Keratinocyte (primary cell): ENCODE data around the gene PRR3. TPM values are rescaled to one million over a fixed set of nuclear protein-coding genes. Genes with fewer than 3 reads are reported as not detected.

Experiments used
- DNase-seq: peaks from one replicate; pipeline ENCODE4 v3.0.0-alpha.2; 2011; ENCODE audit warnings: low read depth, missing footprints, low spot score
- FAIRE-seq: peaks from 2 replicates; lab custom pipeline; 2011; peaks lifted over from hg19 to GRCh38; lab: Jason Lieb, UNC
- H2AFZ ChIP-seq: 2 replicates; pipeline ENCODE4 v1.6.0; 2012; ENCODE audit warnings: low read length, control low read depth, inconsistent platforms; ENCODE audit not compliant: control insufficient read depth
- H3K27ac ChIP-seq: 2 replicates; pipeline ENCODE4 v1.5.1; 2011; ENCODE audit warnings: low read length; ENCODE audit not compliant: control insufficient read depth, insufficient read depth
- H3K27me3 ChIP-seq: 3 replicates; pipeline ENCODE4 v1.6.0; 2011; ENCODE audit warnings: low read length; ENCODE audit not compliant: control insufficient read depth, insufficient read depth; ENCODE audit errors: extremely low read depth
- H3K36me3 ChIP-seq, 2 experiments: 2 replicates in 1 of 2; 3 replicates in 1 of 2; pipeline ENCODE4 v1.5.1; 2011; ENCODE audit warnings: low read length in 2 of 2, mild to moderate bottlenecking in 1 of 2; ENCODE audit not compliant: control insufficient read depth in 2 of 2, insufficient read depth in 2 of 2; ENCODE audit errors: extremely low read depth in 1 of 2
- H3K4me1 ChIP-seq: 3 replicates; pipeline ENCODE4 v1.5.1; 2011; ENCODE audit warnings: low read length; ENCODE audit not compliant: control insufficient read depth, insufficient read depth; ENCODE audit errors: extremely low read depth
- H3K4me2 ChIP-seq: 3 replicates; pipeline ENCODE4 v1.6.0; 2011; ENCODE audit warnings: low read depth, low read length; ENCODE audit not compliant: control insufficient read depth, insufficient read depth; ENCODE audit errors: extremely low read depth
- H3K4me3 ChIP-seq, 3 experiments: fragments of 200-600 bp in 1 of 3; sonication (generic) in 1 of 3; 2 replicates in 2 of 3; 3 replicates in 1 of 3; pipeline ENCODE4 v1.5.1; 2011 to 2016; ENCODE audit warnings: low read length in 3 of 3, mild to moderate bottlenecking in 3 of 3, control low read depth in 2 of 3, inconsistent platforms in 1 of 3, low read depth in 1 of 3, mixed read lengths in 1 of 3, mixed run types in 1 of 3, moderate library complexity in 1 of 3; ENCODE audit not compliant: control insufficient read depth in 2 of 3, insufficient read depth in 2 of 3; ENCODE audit errors: extremely low read depth in 1 of 3
- H3K79me2 ChIP-seq: 2 replicates; pipeline ENCODE4 v1.6.0; 2012; ENCODE audit warnings: low read length; ENCODE audit not compliant: control insufficient read depth, insufficient read depth
- H3K9ac ChIP-seq: 3 replicates; pipeline ENCODE4 v1.6.0; 2011; ENCODE audit warnings: low read length; ENCODE audit not compliant: control insufficient read depth, insufficient read depth; ENCODE audit errors: extremely low read depth
- H3K9me1 ChIP-seq: 3 replicates; pipeline ENCODE4 v1.6.0; 2011; ENCODE audit warnings: low read length; ENCODE audit not compliant: control insufficient read depth, insufficient read depth; ENCODE audit errors: extremely low read depth
- H3K9me3 ChIP-seq: 2 replicates; pipeline ENCODE4 v1.5.1; 2012; ENCODE audit warnings: low read depth, low read length; ENCODE audit not compliant: control insufficient read depth
- H4K20me1 ChIP-seq: 3 replicates; pipeline ENCODE4 v1.6.0; 2011; ENCODE audit warnings: low read length; ENCODE audit not compliant: control insufficient read depth, insufficient read depth; ENCODE audit errors: extremely low read depth
- EZH2 ChIP-seq: IDR thresholded peaks from one replicate; pipeline ENCODE4 v1.6.1; 2012; ENCODE audit warnings: inconsistent platforms, mild to moderate bottlenecking, low read length, moderate library complexity
- dilution Hi-C: fragments of 300-500 bp; cut with MboI; formaldehyde crosslinking; loops from one replicate; pipeline ENCODE4 v1.7.0; 2020; ENCODE audit warnings: low sequenced_read_pairs; ENCODE audit not compliant: extremely low pct_ligation_motif_present
- polyA plus RNA-seq, 5 experiments: library from polyadenylated mRNA; depleted of rRNA in 3 of 5; stranded (reverse) in 3 of 5; stranded (forward) in 1 of 5; unstranded in 1 of 5; fragments of >200 nt; gene quantifications; 1 replicate in 1 of 5; 2 replicates in 3 of 5; 3 replicates in 1 of 5; pipeline versions ENCODE4 v1.2.1 to v1.2.3, GENCODE V29; 2011 to 2012; ENCODE audit warnings: missing spikeins in 2 of 5, low read depth in 1 of 5, low replicate concordance in 1 of 5
- TF ChIP-seq, protein P1 (sequence below), 3 experiments: IDR thresholded peaks in 1 of 3; conservative IDR thresholded peaks in 1 of 3; optimal IDR thresholded peaks in 1 of 3; 2 replicates in 2 of 3; 3 replicates in 1 of 3; pipeline versions ENCODE3 to v1.5.1; 2011; ENCODE audit warnings: low read length in 3 of 3, mild to moderate bottlenecking in 3 of 3, moderate library complexity in 2 of 3, control low read depth in 1 of 3, inconsistent platforms in 1 of 3; ENCODE audit not compliant: insufficient read depth in 2 of 3; ENCODE audit errors: extremely low read depth in 1 of 3

The PRR3 gene
- polyA plus RNA-seq, 1 donor (not counting 4 experiments of a cell fraction or from before 2014, with no cell fraction given), result 6.1 TPM

DNA sequence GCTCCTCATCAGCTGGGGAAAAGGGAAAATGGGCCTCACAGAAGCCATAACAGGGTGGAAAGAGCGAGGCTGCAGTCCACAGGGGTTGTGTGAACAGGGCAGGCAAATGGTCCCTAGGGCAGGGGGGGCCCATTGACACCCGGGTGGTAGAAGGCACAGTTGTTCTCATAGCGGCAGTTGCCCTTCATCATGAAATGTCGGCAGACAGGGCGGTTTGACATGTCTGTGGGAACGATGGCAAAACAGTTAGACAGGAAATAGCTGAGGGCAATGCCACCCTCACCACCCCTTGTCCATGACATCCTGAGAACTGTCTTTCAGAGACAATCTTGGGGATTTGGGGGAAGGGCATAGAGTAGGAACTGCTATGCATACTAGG is 44.3 kb downstream of the PRR3 start:
- H3K9me3 ChIP-seq, result no peaks in the 10 kb centered on the region
- TF ChIP-seq, protein P1, sequence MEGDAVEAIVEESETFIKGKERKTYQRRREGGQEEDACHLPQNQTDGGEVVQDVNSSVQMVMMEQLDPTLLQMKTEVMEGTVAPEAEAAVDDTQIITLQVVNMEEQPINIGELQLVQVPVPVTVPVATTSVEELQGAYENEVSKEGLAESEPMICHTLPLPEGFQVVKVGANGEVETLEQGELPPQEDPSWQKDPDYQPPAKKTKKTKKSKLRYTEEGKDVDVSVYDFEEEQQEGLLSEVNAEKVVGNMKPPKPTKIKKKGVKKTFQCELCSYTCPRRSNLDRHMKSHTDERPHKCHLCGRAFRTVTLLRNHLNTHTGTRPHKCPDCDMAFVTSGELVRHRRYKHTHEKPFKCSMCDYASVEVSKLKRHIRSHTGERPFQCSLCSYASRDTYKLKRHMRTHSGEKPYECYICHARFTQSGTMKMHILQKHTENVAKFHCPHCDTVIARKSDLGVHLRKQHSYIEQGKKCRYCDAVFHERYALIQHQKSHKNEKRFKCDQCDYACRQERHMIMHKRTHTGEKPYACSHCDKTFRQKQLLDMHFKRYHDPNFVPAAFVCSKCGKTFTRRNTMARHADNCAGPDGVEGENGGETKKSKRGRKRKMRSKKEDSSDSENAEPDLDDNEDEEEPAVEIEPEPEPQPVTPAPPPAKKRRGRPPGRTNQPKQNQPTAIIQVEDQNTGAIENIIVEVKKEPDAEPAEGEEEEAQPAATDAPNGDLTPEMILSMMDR (optimal IDR thresholded peaks at IDR 0.05 in 1 of 3, IDR thresholded peaks at IDR 0.05 in 1 of 3, conservative IDR thresholded peaks at IDR 0.05 in 1 of 3; ENCODE audit: extremely low read depth in 1 of 3, insufficient read depth in 2 of 3, low read length in 3 of 3), result no peak
- no peak for FAIRE-seq
- DNase-seq, result no peak
- H2AFZ ChIP-seq, result no peak overlapping the region
- H3K9ac ChIP-seq, result no peak overlapping the region
- no peaks in the 10 kb centered on the region for H3K79me2 ChIP-seq
- dilution Hi-C loops, result no loop called here
- H3K27ac ChIP-seq, result no peak overlapping the region
- no peaks in the 10 kb centered on the region for H4K20me1 ChIP-seq
- H3K4me1 ChIP-seq, result no peaks in the 10 kb centered on the region
- no peaks in the 10 kb centered on the region for H3K27me3 ChIP-seq
- peaks cover 41 to 48% of the 10 kb centered on the region in 2 experiments for H3K36me3 ChIP-seq
- H3K9me1 ChIP-seq, result no peaks in the 10 kb centered on the region
- no peak overlapping the region for H3K4me3 ChIP-seq
- no peak overlapping the region for H3K4me2 ChIP-seq

GRCh38 chr6:30601815-30602641 is 44.9 kb downstream of the PRR3 start:
- Histone ChIP-seq H3K79me2 (no peaks in the 10 kb centered on the region), H2AFZ (no peak overlapping the region), H3K4me3 (no peak overlapping the region), H3K36me3 (peaks cover 43 to 53% of the 10 kb centered on the region in 2 experiments), H3K27ac (no peak overlapping the region), H3K9ac (no peak overlapping the region), H3K9me3 (no peaks in the 10 kb centered on the region), H4K20me1 (no peaks in the 10 kb centered on the region), H3K9me1 (no peaks in the 10 kb centered on the region), H3K4me1 (no peaks in the 10 kb centered on the region), H3K27me3 (no peaks in the 10 kb centered on the region), H3K4me2 (no peak overlapping the region)
- no peak for FAIRE-seq
- no peak for TF ChIP-seq EZH2
- TF ChIP-seq, protein P1 (optimal IDR thresholded peaks at IDR 0.05 in 1 of 3, IDR thresholded peaks at IDR 0.05 in 1 of 3, conservative IDR thresholded peaks at IDR 0.05 in 1 of 3; ENCODE audit: extremely low read depth in 1 of 3, insufficient read depth in 2 of 3, low read length in 3 of 3), result no peak
- DNase-seq, result no peak
- dilution Hi-C loops, result no loop called here
